ENCODE data around the gene RBMS3.

GRCh38 chr3:29593802-29594201 lies 312.9 kb downstream of the RBMS3 start:
- TF ChIP-seq CTCF (IDR thresholded peaks at IDR 0.05), result no peak
- no peak for TF ChIP-seq POLR2A (IDR thresholded peaks at IDR 0.05)

Measured in thyroid gland (tissue), 4 donors.